ENCODE results near the gene FLNC.

DNA sequence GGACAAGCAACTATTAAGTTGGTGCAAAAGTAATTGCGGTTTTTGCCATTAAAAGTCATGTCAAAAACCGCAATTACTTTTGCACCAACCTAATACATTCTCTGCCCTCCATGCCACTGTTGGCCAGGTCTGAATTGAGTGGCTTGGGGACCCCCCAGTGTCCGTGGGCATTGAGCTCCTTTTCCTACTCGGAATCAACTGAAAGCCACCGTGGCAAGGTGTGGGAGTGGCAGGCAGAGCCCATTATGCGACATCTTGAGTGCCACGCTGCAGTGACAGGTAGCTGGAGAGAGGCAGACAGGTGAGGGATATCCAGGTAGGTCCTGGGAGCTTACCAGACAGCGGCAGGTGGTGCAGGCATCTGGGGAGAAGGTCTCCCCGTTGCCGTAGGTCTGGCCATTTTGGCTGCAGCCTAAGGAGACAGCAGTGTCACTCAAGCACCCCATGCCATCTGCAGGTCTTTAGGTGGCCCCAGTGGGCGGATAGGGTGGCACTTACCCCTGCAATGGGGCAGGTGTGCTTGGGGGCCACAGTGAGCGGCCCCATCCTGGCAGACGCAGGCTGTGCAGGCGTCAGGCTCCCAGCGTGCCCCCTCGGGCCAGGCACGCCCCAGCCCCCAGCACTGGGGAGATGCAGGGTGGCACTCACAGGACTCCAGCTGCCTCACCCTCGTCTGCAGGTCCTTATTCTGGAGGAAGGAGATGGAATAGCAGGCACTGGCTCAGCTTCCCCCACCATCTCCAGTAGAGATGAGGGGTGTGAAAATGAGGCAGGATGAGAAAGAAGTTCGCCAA, 76.8 kb downstream of the FLNC start:
- no peak for TF ChIP-seq SP1 (IDR thresholded peaks at IDR 0.05)
- no peak for TF ChIP-seq SUZ12 (IDR thresholded peaks at IDR 0.05)
- no peak for TF ChIP-seq FOXM1 (IDR thresholded peaks at IDR 0.05; ENCODE audit: borderline replicate concordance)
- no peak for TF ChIP-seq FOXK2 (IDR thresholded peaks at IDR 0.05)
- no peak for TF ChIP-seq CTBP1 (IDR thresholded peaks at IDR 0.05; ENCODE audit: borderline replicate concordance)
- no peak for TF ChIP-seq L3MBTL2 (conservative IDR thresholded peaks at IDR 0.05)
- TF ChIP-seq, protein P1, sequence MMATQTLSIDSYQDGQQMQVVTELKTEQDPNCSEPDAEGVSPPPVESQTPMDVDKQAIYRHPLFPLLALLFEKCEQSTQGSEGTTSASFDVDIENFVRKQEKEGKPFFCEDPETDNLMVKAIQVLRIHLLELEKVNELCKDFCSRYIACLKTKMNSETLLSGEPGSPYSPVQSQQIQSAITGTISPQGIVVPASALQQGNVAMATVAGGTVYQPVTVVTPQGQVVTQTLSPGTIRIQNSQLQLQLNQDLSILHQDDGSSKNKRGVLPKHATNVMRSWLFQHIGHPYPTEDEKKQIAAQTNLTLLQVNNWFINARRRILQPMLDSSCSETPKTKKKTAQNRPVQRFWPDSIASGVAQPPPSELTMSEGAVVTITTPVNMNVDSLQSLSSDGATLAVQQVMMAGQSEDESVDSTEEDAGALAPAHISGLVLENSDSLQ (IDR thresholded peaks at IDR 0.05): no peak
- TF ChIP-seq ZNF384 (IDR thresholded peaks at IDR 0.05): no peak
